ENCODE data around the gene FAM89A. TPM values are rescaled to one million over a fixed set of nuclear protein-coding genes. Genes with fewer than 3 reads are reported as not detected.
"Not testable (repeated sequence)": the region's sequence is repeated elsewhere in the genome, so short reads cannot be mapped to it uniquely, and the experiment has no call there.

Gene FAM89A
- polyA plus RNA-seq, 3 donors from 2014 or later = 4.7 to 9.5 (median 8.8) TPM

DNA sequence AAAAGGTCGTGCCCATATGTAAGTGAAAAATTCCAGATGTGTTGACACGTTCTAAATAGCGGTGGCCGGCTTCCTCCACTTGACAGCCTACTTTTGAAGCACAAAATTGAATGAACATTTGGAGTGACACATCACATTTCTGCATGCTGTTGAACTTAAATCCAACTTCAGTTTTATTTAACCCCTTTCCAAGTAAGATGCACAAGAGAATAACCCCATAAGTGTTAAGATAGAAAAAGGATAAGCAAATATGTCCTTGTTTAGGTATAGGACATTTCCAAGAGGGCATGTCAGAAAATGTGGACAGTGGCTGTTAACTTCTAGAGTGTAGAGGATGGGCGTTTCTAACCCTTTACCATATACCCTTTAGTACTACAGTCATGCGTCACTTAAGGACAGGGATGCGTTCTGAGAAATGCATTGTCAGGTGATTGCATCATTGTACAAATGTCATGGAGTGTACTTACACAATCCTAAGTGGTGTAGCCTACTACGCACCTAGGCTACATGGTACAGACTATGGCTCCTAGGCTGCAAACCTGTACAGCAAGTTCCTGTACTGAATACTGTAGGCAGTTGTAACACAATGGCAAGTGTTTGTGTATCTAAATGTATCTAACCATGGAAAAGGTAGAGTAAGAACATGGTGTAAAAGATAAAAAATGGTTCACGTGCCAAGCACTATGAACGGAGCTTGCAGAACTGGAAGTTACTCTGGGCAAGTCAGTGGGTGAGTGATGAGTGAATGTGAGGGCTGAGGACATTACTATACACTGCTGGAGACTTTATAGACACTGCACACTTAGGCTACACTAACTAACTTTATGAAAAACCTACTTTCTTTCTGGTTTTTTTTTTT lies 9.3 kb upstream of the FAM89A start:
- H3K27me3 Mint-ChIP-seq (ENCODE audit: low read depth in 3 of 3) = peaks cover 4 to 12% (median 6%) of the 10 kb centered on the region in 3 donors

DNA sequence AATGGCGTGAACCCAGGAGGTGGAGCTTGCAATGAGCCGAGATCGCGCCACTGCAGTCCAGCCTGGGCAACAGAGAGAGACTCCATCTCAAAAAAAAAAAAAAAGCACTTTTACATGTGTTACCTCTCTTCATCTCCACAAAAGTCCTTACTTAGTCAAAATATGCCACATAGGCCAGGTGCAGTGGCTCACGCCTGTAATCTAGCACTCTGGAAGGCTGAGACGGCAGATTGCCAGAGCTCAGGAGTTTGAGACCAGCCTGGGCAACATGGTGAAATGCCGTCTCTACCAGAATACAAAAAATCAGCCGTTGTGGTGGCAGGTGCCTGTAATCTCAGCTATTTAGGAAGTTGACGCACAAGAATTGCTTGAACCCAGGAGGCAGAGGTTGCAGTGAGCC lies 8.4 kb upstream of the FAM89A start:
- not testable (repeated sequence) for H3K4me1 Mint-ChIP-seq, H3K9me3 Mint-ChIP-seq, DNase-seq, H3K4me3 Mint-ChIP-seq, H3K27ac Mint-ChIP-seq, H3K36me3 Mint-ChIP-seq
- H3K27me3 Mint-ChIP-seq (ENCODE audit: low read depth in 3 of 3) = peaks cover 4 to 11% (median 6%) of the 10 kb centered on the region in 3 donors

More for the DNA sequence above, 9.3 kb upstream of the FAM89A start:
- no peak overlapping the region for H3K27ac Mint-ChIP-seq
- peaks cover 10 to 11% of the 10 kb centered on the region in 2 donors for H3K4me1 Mint-ChIP-seq
- no peaks in the 10 kb centered on the region for H3K36me3 Mint-ChIP-seq
- DNase-seq = no peak
- no peak overlapping the region for H3K4me3 Mint-ChIP-seq
- H3K9me3 Mint-ChIP-seq = peaks cover 0 to 4% (median 0%) of the 10 kb centered on the region in 6 donors

DNA sequence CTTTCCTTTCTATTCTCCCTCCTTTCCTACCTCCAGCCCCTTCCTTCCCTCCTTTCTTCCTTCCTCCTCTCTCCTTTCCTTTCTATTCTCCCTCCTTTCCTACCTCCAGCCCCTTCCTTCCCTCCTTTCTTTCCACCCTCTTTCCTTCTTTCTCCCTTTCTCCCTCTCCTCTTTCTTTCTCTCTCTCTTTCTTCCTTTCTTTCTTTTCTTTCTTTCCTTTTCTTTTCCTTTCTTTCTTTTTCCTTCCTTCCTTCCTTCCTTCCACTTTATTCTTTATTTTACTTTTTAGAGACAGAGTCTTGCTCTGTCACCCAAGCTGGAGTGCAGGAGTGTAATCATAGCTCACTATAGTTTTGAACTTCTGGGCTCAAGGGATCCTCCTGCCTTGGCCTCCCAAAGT lies 7.5 kb upstream of the FAM89A start:
- DNase-seq, H3K4me3 Mint-ChIP-seq, H3K4me1 Mint-ChIP-seq, H3K27ac Mint-ChIP-seq, H3K9me3 Mint-ChIP-seq, H3K36me3 Mint-ChIP-seq: not testable (repeated sequence)
- peaks cover 4 to 10% (median 6%) of the 10 kb centered on the region in 3 donors for H3K27me3 Mint-ChIP-seq (ENCODE audit: low read depth in 3 of 3)

DNA sequence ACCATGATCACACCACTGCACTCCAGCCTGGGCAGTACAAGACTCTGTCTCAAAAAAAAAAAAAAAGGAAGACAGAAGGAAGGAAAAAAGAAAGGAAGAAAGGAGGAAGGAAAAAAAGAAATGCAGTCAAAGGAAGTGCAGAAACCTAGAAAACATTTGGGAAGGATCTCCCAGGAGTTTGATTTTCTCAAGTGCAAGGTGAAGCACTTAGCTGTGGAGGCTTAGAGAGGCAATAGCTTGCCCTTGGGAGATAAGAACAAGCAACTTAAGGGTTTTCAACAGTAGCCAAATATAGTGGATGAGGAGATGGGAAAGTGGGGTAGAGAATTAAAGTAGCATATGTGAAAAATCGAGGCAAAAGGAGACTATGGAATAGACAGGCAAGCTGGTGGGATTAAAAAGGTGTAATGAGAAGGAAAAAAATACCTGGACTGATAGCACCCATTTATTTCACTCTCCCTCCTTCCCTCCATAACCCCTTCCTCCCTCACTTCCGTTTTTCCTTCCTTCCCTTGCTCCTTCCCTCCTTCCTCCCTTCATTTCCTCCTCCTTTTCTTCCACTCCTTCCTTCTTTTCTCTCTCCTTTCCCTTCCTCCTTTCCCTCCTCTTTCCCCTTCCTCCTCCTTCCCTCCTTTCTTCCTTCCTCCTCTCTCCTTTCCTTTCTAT lies 6.8 kb upstream of the FAM89A start:
- Mint-ChIP-seq H3K27me3 (ENCODE audit: low read depth in 3 of 3) (peaks cover 4 to 10% (median 6%) of the 10 kb centered on the region in 3 donors), H3K36me3 (no peaks in the 10 kb centered on the region), H3K4me3 (no peak overlapping the region), H3K27ac (no peak overlapping the region), H3K9me3 (peaks cover 0 to 4% (median 0%) of the 10 kb centered on the region in 6 donors), H3K4me1 (no peaks in the 10 kb centered on the region)
- DNase-seq = no peak

DNA sequence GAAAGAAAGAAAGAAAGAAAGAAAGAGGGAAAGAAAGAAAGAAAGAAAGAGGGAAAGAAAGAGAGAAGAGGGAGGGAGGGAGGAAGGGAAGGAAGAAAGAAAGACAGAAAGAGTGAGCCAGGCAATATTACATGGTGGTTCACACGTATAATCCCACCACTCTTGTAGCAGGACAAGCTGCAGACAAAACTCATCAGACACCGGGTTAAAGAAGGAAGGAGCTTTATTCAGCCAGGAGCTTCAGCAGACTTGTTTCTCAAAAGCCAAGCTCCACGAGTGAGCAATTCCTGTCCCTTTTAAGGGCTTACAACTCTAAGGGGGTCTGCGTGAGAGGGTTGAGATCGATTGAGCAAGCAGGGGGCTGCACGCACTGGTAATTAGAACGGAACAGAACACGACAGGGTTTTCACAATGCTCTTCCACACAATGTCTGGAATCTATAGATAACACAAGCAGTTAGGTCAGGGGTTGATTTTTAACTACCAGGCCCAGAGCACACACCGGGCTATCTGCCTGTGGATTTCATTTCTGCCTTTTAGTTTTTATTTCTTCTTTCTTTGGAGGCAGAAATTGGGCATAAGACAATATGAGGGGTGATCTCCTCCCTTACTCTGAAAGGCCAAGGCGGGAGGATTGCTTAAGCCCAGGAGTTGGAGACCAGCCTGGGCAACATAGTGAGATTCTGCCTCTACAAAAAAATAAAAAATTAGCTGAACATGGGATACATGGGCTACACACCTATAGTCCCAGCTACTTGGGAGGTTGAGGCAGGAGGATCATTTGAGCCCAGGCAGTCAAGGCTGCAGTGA lies 6.1 kb upstream of the FAM89A start:
- H3K9me3 Mint-ChIP-seq, H3K4me3 Mint-ChIP-seq, H3K4me1 Mint-ChIP-seq, DNase-seq, H3K27ac Mint-ChIP-seq, H3K36me3 Mint-ChIP-seq: not testable (repeated sequence)
- H3K27me3 Mint-ChIP-seq (ENCODE audit: low read depth in 3 of 3) = peaks cover 6 to 12% (median 8%) of the 10 kb centered on the region in 3 donors

DNA sequence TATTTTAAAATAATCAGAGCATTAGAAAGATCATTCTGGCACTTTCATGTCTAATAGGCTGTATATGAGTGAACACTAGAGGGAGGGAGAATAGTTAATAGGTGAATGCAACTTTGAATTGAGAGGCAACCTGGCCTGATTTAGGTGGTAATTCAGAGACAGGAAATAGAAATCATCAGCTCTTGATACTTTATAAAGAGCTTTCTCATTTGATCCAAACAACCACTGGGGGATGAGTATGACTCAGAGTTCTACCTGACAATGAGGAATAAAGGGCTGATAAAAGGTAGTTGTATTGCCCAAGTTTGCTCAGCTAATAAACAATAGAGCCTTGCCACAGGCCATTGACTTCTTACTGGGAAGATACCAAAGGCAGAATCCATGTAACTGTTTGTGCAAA lies 5.2 kb upstream of the FAM89A start:
- Mint-ChIP-seq H3K9me3 (peaks cover 0 to 4% (median 0%) of the 10 kb centered on the region in 6 donors), H3K27ac (no peak overlapping the region), H3K4me1 (peaks cover 3 to 6% of the 10 kb centered on the region in 2 donors), H3K4me3 (no peak overlapping the region), H3K27me3 (ENCODE audit: low read depth in 3 of 3) (peaks cover 6 to 13% (median 9%) of the 10 kb centered on the region in 3 donors), H3K36me3 (no peaks in the 10 kb centered on the region)
- no peak for DNase-seq

DNA sequence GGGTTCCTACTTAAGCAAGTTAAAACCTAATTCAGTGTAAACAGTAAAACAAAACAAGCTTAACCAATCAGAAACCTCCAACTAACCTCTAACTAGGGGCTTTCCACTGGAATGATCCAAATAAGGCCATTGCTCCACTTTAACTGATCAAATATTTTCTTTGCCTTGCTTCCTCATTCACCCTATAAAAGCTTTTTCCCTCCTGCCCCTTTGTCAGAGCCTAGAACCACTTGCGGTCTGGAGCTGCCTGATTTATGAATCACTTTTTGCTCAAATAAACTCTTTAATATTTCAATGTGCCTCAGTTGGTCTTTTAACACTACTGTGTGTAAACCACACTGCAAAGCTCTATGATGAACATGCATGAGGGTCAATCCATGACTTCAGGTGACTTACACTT lies 4.5 kb upstream of the FAM89A start:
- Mint-ChIP-seq H3K36me3 (no peaks in the 10 kb centered on the region), H3K4me3 (no peak overlapping the region), H3K27ac (no peak overlapping the region), H3K9me3 (peaks cover 0 to 4% (median 0%) of the 10 kb centered on the region in 6 donors), H3K27me3 (ENCODE audit: low read depth in 3 of 3) (peaks cover 6 to 14% (median 9%) of the 10 kb centered on the region in 3 donors), H3K4me1 (peaks cover 3 to 6% of the 10 kb centered on the region in 2 donors)
- DNase-seq = no peak

DNA sequence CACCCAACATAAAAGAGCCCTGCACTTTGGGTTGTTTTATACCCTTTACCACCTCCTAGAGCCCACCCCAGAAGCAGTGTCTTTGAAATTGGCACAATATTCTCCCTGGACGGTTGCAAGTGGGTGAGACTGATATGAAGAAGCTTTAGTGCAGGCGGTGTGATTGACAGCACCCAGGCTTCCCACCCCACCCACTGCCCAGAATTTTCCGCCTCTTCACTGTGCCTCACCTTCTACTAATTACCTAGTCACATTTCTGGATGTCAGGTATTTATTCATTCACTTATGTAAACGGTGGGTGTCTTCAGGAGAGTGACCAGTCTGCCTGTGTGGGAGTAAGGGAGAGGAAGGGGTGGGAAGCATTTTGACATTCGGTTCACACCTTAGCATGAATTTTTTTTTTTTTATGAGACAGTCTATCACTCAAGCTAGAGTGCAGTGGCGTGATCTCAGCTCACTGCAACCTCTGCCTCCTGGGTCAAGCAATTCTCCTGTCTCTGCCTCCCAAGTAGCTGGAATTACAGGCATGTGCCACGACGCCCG lies 1.7 kb upstream of the FAM89A start:
- H3K27ac Mint-ChIP-seq = peak overlapping the region in 1 of 6 donors; percentile 10
- H3K27me3 Mint-ChIP-seq (ENCODE audit: low read depth in 3 of 3) = peaks cover 4 to 14% (median 9%) of the 10 kb centered on the region in 3 donors
- H3K9me3 Mint-ChIP-seq = peaks cover 0 to 4% (median 0%) of the 10 kb centered on the region in 6 donors
- peaks cover 15 to 26% of the 10 kb centered on the region in 2 donors for H3K4me1 Mint-ChIP-seq
- no peak for DNase-seq
- H3K36me3 Mint-ChIP-seq = no peaks in the 10 kb centered on the region
- H3K4me3 Mint-ChIP-seq = peak overlapping the region in 4 of 5 donors; percentile 46 to 87 (median 68)

DNA sequence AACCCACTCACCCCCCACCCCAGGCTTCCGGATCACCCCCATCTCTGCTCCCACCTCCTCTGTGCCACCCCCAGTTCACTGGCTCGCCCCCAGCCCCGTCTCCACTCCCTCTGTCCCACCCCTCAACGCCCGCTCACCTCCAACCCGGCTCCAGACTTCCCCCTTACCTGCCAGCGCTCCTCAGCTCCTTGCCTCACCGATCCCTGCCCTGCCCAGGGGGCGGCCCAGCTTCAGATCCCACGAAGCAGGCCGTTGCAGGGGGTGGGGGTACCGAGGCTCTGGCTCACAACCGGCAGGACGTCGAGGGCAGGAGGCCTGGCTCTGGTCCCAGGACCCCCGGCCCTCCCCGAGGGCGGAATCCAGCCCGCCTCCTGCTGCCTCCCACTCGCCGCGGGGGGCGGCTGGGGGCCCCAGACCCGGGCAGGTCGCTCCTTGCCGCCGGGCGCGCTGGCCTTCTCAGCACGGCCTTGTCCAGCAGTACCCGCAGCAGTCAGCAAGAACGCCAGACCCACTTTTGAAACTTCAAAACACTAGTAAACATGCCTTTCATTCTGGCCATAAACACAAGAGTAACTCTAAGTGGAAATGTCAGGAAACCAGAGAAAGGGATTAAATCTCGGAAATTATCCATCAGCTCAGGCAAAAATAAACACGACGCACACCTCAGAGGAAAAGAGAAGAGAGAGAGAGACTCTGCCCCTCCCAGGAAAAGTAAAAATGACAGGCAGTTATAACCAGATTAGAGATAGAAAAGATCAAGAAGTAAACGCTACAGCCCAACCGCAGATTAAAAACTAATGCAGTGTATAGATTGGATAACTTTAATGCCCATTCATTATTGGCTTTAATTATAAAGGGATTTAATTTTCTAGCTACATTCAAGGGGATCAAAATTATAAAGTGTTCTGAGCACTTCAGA lies 1.0 kb upstream of the FAM89A start:
- DNase-seq = peak in 1 of 3 donors; percentile 3
- H3K27ac Mint-ChIP-seq = peak overlapping the region in 5 of 6 donors; percentile 6 to 74 (median 45)
- peaks cover 4 to 13% (median 8%) of the 10 kb centered on the region in 3 donors for H3K27me3 Mint-ChIP-seq (ENCODE audit: low read depth in 3 of 3)
- H3K4me3 Mint-ChIP-seq = peak overlapping the region; percentile 67 to 87 (median 81)
- no peaks in the 10 kb centered on the region for H3K36me3 Mint-ChIP-seq
- H3K4me1 Mint-ChIP-seq = peaks cover 22 to 33% of the 10 kb centered on the region in 2 donors
- H3K9me3 Mint-ChIP-seq = peaks cover 0 to 4% (median 0%) of the 10 kb centered on the region in 6 donors

DNA sequence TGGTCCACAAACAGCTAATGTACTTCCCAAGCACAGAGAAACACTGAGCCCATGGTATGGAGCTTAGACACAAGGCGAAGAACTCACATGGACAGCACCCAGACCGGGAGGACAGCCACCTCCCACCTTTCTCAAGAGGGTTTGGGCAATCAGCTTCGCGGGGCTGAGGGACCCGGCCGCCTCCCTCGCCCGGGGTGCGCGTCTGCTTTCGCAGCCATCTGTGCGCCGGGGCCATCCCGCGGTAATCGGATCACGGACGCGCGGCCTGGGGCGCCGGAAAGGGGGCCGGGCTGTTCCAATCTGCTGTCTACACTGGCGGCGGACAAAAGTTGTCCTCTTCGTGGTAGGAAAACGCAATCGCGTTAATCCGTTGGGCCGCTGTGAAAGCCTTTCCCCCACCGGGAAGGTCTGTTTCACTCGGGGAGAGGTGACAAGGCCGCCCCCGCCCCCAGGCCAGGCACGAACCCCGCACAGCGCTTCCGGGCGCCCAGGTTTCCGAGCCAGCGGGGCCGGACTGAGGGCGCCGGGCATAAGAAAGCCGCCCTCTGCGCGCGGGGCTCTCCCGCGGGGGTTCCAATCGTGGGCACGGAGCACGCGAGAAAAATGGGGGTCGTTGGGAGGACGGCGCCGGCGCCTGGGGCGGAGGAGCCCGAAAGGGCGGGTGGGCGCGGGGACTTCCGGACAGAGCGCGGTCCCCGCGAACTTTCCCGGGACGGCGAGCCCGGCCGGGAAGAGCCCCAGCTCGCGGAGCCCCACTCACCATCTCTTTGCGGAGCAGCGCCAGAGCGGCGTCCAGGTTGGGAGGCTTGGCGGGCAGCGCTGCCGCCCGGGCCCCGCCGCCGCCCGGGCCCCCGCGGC lies 664 bp downstream of the FAM89A start:
- H3K9me3 Mint-ChIP-seq = no peaks in the 10 kb centered on the region
- no peak overlapping the region for H3K27ac Mint-ChIP-seq
- peak overlapping the region; percentile 74 to 83 (median 81) for H3K4me3 Mint-ChIP-seq
- peak; percentile 26 to 34 (median 33) for DNase-seq
- no peaks in the 10 kb centered on the region for H3K36me3 Mint-ChIP-seq
- peaks cover 23 to 36% of the 10 kb centered on the region in 2 donors for H3K4me1 Mint-ChIP-seq
- peaks cover 0 to 14% (median 8%) of the 10 kb centered on the region in 3 donors for H3K27me3 Mint-ChIP-seq (ENCODE audit: low read depth in 3 of 3)

DNA sequence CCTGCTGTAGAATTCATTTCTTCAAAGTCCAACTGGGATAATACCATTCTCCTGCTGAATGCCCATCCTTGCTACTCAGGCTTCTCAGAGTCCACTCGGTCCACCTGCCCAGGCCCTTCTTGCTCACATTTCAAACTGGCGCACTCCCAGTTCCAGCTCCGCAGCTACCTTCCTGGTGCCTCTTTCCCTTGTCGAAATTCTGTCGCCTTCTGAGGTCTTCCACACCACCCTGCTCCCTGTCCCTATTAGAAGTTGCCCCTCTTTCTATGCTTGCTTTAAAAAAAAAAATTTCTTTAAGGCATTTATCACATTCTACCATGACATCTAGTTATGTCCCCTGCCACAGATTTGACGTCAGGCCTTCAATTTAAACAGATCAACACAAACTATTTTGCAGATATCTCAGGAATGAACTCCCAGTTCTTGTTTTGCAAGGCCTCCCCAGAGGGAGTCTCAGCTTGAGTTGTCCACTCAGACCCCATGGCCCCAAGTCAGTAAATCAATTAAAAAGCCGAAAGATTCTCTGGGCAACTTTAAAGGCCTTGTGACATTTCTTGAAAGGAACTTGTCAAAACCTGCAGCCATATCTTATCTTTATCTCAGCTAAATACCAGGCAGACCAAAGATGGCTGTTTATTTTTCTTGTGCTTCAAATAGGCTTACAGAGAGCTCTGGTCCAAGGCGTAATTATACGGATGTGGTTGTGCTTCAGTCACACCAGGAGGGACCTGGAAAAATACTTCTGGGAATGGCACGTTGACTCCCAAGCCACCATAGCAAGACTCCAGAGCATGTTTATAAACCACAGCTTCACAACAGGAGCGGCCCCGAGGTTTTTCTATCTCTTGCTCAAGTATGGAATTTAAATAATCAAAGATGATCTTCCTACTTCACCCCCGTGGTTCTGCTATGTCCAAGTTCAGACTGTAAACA lies 2.2 kb downstream of the FAM89A start:
- H3K27ac Mint-ChIP-seq = no peak overlapping the region
- DNase-seq = no peak
- H3K9me3 Mint-ChIP-seq = no peaks in the 10 kb centered on the region
- peaks cover 0 to 14% (median 8%) of the 10 kb centered on the region in 3 donors for H3K27me3 Mint-ChIP-seq (ENCODE audit: low read depth in 3 of 3)
- peaks cover 23 to 36% of the 10 kb centered on the region in 2 donors for H3K4me1 Mint-ChIP-seq
- H3K4me3 Mint-ChIP-seq = peak overlapping the region in 4 of 5 donors; percentile 10 to 81 (median 77)
- no peaks in the 10 kb centered on the region for H3K36me3 Mint-ChIP-seq
